HFFc6 (cell line): Measurements from ENCODE around the gene PLA2G2A. TPM values are rescaled to one million over a fixed set of nuclear protein-coding genes. Genes with fewer than 3 reads are reported as not detected.

ENCODE experiments used
- DNase-seq: peaks from one replicate; pipeline ENCODE4 v3.0.0-alpha.2; 2018
- H3K27ac Mint-ChIP-seq: 2 replicates; pipeline ENCODE4 v1.8.0; 2020; ENCODE audit warnings: mild to moderate bottlenecking, mixed read lengths
- H3K27me3 Mint-ChIP-seq: 2 replicates; pipeline ENCODE4 v1.8.0; 2021; ENCODE audit warnings: mild to moderate bottlenecking, moderate library complexity, mixed read lengths; ENCODE audit not compliant: insufficient read depth
- H3K36me3 Mint-ChIP-seq: 2 replicates; pipeline ENCODE4 v1.8.0; 2021; ENCODE audit warnings: low read depth, mixed read lengths
- H3K4me1 Mint-ChIP-seq: 2 replicates; pipeline ENCODE4 v1.8.0; 2020; ENCODE audit warnings: low read depth, mixed read lengths
- H3K4me3 Mint-ChIP-seq: 2 replicates; pipeline ENCODE4 v1.8.0; 2020; ENCODE audit warnings: mild to moderate bottlenecking, moderate library complexity, mixed read lengths
- H3K9me3 Mint-ChIP-seq: 2 replicates; pipeline ENCODE4 v1.8.0; 2020; ENCODE audit warnings: mild to moderate bottlenecking, mixed read lengths
- total RNA-seq, 6 experiments: library from RNA; stranded (reverse); fragmentation: NEBNext Ultra II Directional; extraction: Animal tissue kit (Norgen Biotek cat#: 25700); gene quantifications; 2 replicates in 1 of 6; 3 replicates in 5 of 6; pipeline ENCODE4 v1.2.3, GENCODE V29; 2021
- TF ChIP-seq, protein P1 (sequence below): fragments of 200-600 bp; sonication (generic); IDR thresholded peaks from 2 replicates; pipeline ENCODE4 v1.5.0; 2021; ENCODE audit warnings: antibody characterized with exemption, mild to moderate bottlenecking

Gene PLA2G2A
- total RNA-seq, 6 experiments from 2014 or later, result not detected

GRCh38 chr1:19971664-19972063 lies 7.8 kb downstream of the PLA2G2A start:
- Mint-ChIP-seq H3K4me1 (peaks cover 7% of the 10 kb centered on the region; the same call in 1 of the 2 replicates), H3K27ac (no peak overlapping the region), H3K9me3 (no peaks in the 10 kb centered on the region), H3K27me3 (peaks cover 25% of the 10 kb centered on the region), H3K4me3 (no peak overlapping the region), H3K36me3 (no peaks in the 10 kb centered on the region)
- DNase-seq, result no peak
- TF ChIP-seq, protein P1, sequence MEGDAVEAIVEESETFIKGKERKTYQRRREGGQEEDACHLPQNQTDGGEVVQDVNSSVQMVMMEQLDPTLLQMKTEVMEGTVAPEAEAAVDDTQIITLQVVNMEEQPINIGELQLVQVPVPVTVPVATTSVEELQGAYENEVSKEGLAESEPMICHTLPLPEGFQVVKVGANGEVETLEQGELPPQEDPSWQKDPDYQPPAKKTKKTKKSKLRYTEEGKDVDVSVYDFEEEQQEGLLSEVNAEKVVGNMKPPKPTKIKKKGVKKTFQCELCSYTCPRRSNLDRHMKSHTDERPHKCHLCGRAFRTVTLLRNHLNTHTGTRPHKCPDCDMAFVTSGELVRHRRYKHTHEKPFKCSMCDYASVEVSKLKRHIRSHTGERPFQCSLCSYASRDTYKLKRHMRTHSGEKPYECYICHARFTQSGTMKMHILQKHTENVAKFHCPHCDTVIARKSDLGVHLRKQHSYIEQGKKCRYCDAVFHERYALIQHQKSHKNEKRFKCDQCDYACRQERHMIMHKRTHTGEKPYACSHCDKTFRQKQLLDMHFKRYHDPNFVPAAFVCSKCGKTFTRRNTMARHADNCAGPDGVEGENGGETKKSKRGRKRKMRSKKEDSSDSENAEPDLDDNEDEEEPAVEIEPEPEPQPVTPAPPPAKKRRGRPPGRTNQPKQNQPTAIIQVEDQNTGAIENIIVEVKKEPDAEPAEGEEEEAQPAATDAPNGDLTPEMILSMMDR, result no peak

DNA sequence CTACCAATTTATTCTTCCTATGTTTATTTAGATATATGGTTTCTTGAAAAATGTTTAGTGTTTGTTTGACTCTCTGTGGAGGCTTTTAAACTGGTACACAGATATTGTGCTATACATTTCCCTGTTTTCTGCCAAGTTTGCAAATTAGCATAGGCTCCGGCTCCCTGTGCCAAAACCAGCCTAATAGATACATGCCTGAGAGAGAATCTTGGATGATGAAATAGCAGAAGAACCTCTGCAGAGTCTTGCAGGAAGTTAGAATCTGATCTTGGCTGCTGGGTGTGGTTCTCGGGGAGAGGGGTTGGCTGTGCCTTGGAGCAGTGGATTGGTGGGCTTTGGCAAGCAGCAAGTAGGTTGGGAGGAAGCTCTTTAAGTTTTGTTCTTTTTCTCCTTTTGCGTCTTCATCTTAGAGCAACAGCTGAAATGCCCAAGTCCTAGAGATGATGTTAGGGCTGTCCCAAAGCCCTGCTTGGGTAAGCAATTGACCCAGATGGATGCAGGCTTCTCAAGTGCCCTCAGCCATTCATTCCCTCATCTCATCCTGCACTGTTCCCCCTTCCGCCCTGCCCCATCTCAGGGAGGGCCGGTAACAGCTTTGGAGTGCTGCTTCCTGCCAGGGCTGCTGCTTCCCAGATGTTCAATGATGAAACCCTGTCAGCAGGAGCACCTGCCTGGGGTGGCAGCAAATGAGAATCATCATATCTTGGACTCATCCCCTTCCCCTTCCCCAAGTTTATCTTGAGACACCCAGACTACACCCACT lies 9.3 kb downstream of the PLA2G2A start:
- H3K9me3 Mint-ChIP-seq, result no peaks in the 10 kb centered on the region
- H3K27ac Mint-ChIP-seq, result no peak overlapping the region
- H3K27me3 Mint-ChIP-seq, result peaks cover 28% of the 10 kb centered on the region
- TF ChIP-seq, protein P1, result no peak
- no peak for DNase-seq
- no peaks in the 10 kb centered on the region for H3K36me3 Mint-ChIP-seq
- H3K4me1 Mint-ChIP-seq, result peaks cover 7% of the 10 kb centered on the region; the same call in 1 of the 2 replicates
- no peak overlapping the region for H3K4me3 Mint-ChIP-seq

GRCh38 chr1:19967808-19968207 lies 11.6 kb downstream of the PLA2G2A start:
- Mint-ChIP-seq H3K27ac (no peak overlapping the region), H3K27me3 (peaks cover 41% of the 10 kb centered on the region), H3K4me1 (peaks cover 7% of the 10 kb centered on the region; the same call in 1 of the 2 replicates), H3K4me3 (no peak overlapping the region), H3K36me3 (no peaks in the 10 kb centered on the region), H3K9me3 (peaks cover 4% of the 10 kb centered on the region; the same call in 1 of the 2 replicates)
- TF ChIP-seq, protein P1, result no peak
- no peak for DNase-seq

- no peak for DNase-seq
- Mint-ChIP-seq H3K4me1 (no peaks in the 10 kb centered on the region), H3K27me3 (peaks cover 48% of the 10 kb centered on the region), H3K4me3 (no peak overlapping the region), H3K36me3 (no peaks in the 10 kb centered on the region), H3K9me3 (peaks cover 4% of the 10 kb centered on the region; the same call in 1 of the 2 replicates), H3K27ac (no peak overlapping the region)
- TF ChIP-seq, protein P1, result no peak
These were observed 14.9 kb downstream of the PLA2G2A start for GRCh38 chr1:19964542-19964941.

DNA sequence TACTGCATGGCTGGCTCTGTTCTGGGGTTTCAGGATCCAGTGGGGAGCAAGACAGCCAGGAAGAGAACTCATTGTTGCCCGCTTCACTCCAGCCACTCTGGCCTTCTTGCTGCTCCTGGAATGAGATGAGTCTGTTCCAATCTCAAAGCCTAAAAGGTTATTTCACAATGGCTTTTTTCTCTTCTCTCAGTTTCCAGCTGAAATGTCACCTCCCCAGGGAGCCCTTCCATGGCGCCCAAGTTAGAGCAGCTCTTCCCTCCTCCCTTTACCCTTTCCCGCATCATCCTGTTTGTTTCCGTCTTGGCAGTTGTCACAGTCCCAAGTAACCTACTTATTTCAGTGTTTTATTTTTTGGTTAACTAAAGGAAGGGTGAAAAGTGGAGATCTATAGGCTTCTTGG lies 15.8 kb downstream of the PLA2G2A start:
- H3K4me1 Mint-ChIP-seq, result no peaks in the 10 kb centered on the region
- no peaks in the 10 kb centered on the region for H3K36me3 Mint-ChIP-seq
- no peak overlapping the region for H3K27ac Mint-ChIP-seq
- H3K9me3 Mint-ChIP-seq, result peaks cover 4% of the 10 kb centered on the region; the same call in 1 of the 2 replicates
- no peak for DNase-seq
- H3K27me3 Mint-ChIP-seq, result peaks cover 53% of the 10 kb centered on the region
- no peak overlapping the region for H3K4me3 Mint-ChIP-seq
- TF ChIP-seq, protein P1, result no peak
